GM12875 (cell line): ENCODE results near the gene PRMT1.
"Not testable (repeated sequence)": the region's sequence is repeated elsewhere in the genome, so short reads cannot be mapped to it uniquely, and the experiment has no call there.

Experiments
- H3K4me3 ChIP-seq: one replicate; pipeline ENCODE4 v1.5.1; 2011; ENCODE audit warnings: low read depth, low read length, control low read depth
- CTCF ChIP-seq: IDR thresholded peaks from 2 replicates; pipeline ENCODE4 v1.5.1; 2011; ENCODE audit warnings: low read depth, mild to moderate bottlenecking, control low read depth, inconsistent platforms, low read length, moderate library complexity, borderline replicate concordance; ENCODE audit not compliant: insufficient read depth

The PRMT1 gene

GRCh38 chr19:49677231-49677900 lies at the start of gene PRMT1:
Gene PRMT1, plus strand, starts transcription at chr19:49677271. Its CDS starts 10 bp downstream, at chr19:49677281.
- peak within 1 kb of the TSS; percentile 94 for H3K4me3 ChIP-seq
- TF ChIP-seq CTCF = no peak

GRCh38 chr19:49629659-49630058 lies 47.4 kb upstream of the PRMT1 start:
- H3K4me3 ChIP-seq = no peak overlapping the region
- TF ChIP-seq CTCF = no peak

GRCh38 chr19:49631014-49631588 lies 46.0 kb upstream of the PRMT1 start:
- TF ChIP-seq CTCF = no peak
- H3K4me3 ChIP-seq = no peak overlapping the region

GRCh38 chr19:49631610-49632192 lies 45.4 kb upstream of the PRMT1 start:
- TF ChIP-seq CTCF = no peak
- no peak overlapping the region for H3K4me3 ChIP-seq

GRCh38 chr19:49632576-49632975 lies 44.5 kb upstream of the PRMT1 start:
- H3K4me3 ChIP-seq = no peak overlapping the region
- no peak for TF ChIP-seq CTCF

GRCh38 chr19:49633273-49633672 lies 43.8 kb upstream of the PRMT1 start:
- not testable (repeated sequence) for H3K4me3 ChIP-seq

- no peak overlapping the region for H3K4me3 ChIP-seq
- no peak for TF ChIP-seq CTCF
These were observed 41.4 kb upstream of the PRMT1 start for GRCh38 chr19:49635530-49636232.
